Right lobe of liver (tissue), 6 donors: ENCODE results near the gene REXO5. TPM values are rescaled to one million over a fixed set of nuclear protein-coding genes. Genes with fewer than 3 reads are reported as not detected.
A peak's percentile ranks its signal among the peaks of the same experiment; 100 is the strongest.
"Not testable (repeated sequence)": the region's sequence is repeated elsewhere in the genome, so short reads cannot be mapped to it uniquely, and the experiment has no call there.

Experiments used
- ATAC-seq, 4 donors: fragments of 200-7000 bp; cut with Tn5 transposase; one replicate each; pipeline ENCODE4 v1.9.1; 2020; ENCODE audit warnings: mild to moderate bottlenecking in 4 of 4, moderate library complexity in 4 of 4
- DNase-seq, 3 donors: peaks; one replicate each; pipeline ENCODE4 v3.0.0-alpha.2; 2020
- H3K27ac ChIP-seq, 3 donors: fragments of 200-600 bp; one replicate each; pipeline ENCODE4 v1.8.0; 2022
- H3K27me3 ChIP-seq, 2 donors: fragments of 200-600 bp; one replicate each; pipeline ENCODE4 v1.8.0; 2022
- H3K36me3 ChIP-seq, 4 donors: fragments of 200-600 bp; sonication (generic) in 1 of 4; one replicate each; pipeline versions ENCODE4 v1.5.1 to v1.8.0; 2017 to 2022; ENCODE audit warnings: control low read depth in 1 of 4
- H3K4me1 ChIP-seq, 4 donors: fragments of 200-600 bp; sonication (generic) in 1 of 4; one replicate each; pipeline versions ENCODE4 v1.5.1 to v1.8.0; 2017 to 2022; ENCODE audit warnings: control low read depth in 1 of 4
- H3K4me3 ChIP-seq, 3 donors: fragments of 200-600 bp; one replicate each; pipeline ENCODE4 v1.8.0; 2022
- H3K9me3 ChIP-seq, 4 donors: fragments of 200-600 bp; sonication (generic) in 1 of 4; one replicate each; pipeline versions ENCODE4 v1.5.1 to v1.8.0; 2017 to 2022; ENCODE audit warnings: control low read depth in 1 of 4
- POLR2A ChIP-seq: fragments of 450-650 bp; IDR thresholded peaks from one replicate; pipeline ENCODE4 v1.6.1; 2017; ENCODE audit warnings: antibody characterized with exemption, mild to moderate bottlenecking
- whole genome bisulfite sequencing: methylation state at CpG from one replicate; pipeline ENCODE4 v1.1.6; 2018; ENCODE audit warnings: low coverage, low lambda C conversion rate; ENCODE audit not compliant: insufficient coverage; ENCODE audit errors: missing lambda C conversion rate; 5-methylcytosine and 5-hydroxymethylcytosine counted together
- intact Hi-C, 2 donors: fragments of 100-400 bp; cut with DNase I; formaldehyde crosslinking; loops; one replicate each; pipeline versions ENCODE4 v1.11.2 to v1.14.1; 2022
- total RNA-seq, 6 experiments: library from RNA; depleted of rRNA in 2 of 6; stranded (reverse); fragments of >200 nt in 2 of 6; fragmentation: NEBNext Ultra II Directional in 3 of 6; extraction: Animal tissue kit (Norgen Biotek cat#: 25700) in 3 of 6; gene quantifications; one replicate each; pipeline versions ENCODE4 v1.1.0 to v1.2.4, GENCODE V29; 2016 to 2023
- TF ChIP-seq, protein P1 (sequence below), 4 donors: fragments of 200-600 bp in 3 of 4; fragments of 450-650 bp in 1 of 4; IDR thresholded peaks; one replicate each; pipeline versions ENCODE4 v1.5.1 to v1.8.0; 2016 to 2022; ENCODE audit warnings: antibody characterized with exemption in 4 of 4, mild to moderate bottlenecking in 2 of 4
- donor health status: DM: no; HTN: yes; CAD: no.
- donor health status: DM: no; HTN: no; CAD: no.
- donor health status: DM: no; HTN: no; CAD: no.
- donor health status: DM: no; HTN: yes; CAD: no.
- donor health status: DM: no; HTN: yes; CAD: no.

The REXO5 gene
- total RNA-seq, 6 experiments from 2014 or later, result 1.1 to 2.9 (median 2.4) TPM

- Histone ChIP-seq H3K36me3 (peaks cover 0 to 15% (median 0%) of the 10 kb centered on the region in 4 donors), H3K9me3 (no peaks in the 10 kb centered on the region), H3K4me1 (peaks cover 0 to 30% (median 12%) of the 10 kb centered on the region in 4 donors), H3K27me3 (no peaks in the 10 kb centered on the region), H3K27ac (peak overlapping the region in 2 of 3 donors; percentile 20 to 53), H3K4me3 (peak overlapping the region in 1 of 3 donors; percentile 14)
- 55% methylated on average over 7 of the region's 7 CpGs for WGBS
- DNase-seq (no peak), ATAC-seq (peak in 2 of 4 donors; percentile 2 to 15)
- TF ChIP-seq POLR2A, result no peak
- TF ChIP-seq, protein P1, sequence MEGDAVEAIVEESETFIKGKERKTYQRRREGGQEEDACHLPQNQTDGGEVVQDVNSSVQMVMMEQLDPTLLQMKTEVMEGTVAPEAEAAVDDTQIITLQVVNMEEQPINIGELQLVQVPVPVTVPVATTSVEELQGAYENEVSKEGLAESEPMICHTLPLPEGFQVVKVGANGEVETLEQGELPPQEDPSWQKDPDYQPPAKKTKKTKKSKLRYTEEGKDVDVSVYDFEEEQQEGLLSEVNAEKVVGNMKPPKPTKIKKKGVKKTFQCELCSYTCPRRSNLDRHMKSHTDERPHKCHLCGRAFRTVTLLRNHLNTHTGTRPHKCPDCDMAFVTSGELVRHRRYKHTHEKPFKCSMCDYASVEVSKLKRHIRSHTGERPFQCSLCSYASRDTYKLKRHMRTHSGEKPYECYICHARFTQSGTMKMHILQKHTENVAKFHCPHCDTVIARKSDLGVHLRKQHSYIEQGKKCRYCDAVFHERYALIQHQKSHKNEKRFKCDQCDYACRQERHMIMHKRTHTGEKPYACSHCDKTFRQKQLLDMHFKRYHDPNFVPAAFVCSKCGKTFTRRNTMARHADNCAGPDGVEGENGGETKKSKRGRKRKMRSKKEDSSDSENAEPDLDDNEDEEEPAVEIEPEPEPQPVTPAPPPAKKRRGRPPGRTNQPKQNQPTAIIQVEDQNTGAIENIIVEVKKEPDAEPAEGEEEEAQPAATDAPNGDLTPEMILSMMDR (IDR thresholded peaks at IDR 0.05), result no peak
- intact Hi-C loops, result no loop called here
Measured at GRCh38 chr16:20803561-20804214, 2.6 kb upstream of the REXO5 start.

GRCh38 chr16:20805684-20806167 is 601 bp upstream of the REXO5 start:
- DNase-seq, H3K27me3 ChIP-seq, H3K9me3 ChIP-seq, intact Hi-C loops, H3K36me3 ChIP-seq: not testable (repeated sequence)
- Histone ChIP-seq H3K27ac (peak overlapping the region; percentile 68 to 86 (median 82)), H3K4me3 (peak overlapping the region; percentile 63 to 91 (median 84)), H3K4me1 (peaks cover 0 to 30% (median 12%) of the 10 kb centered on the region in 4 donors)
- ATAC-seq, result peak in 3 of 4 donors; percentile 2 to 4 (median 3)
- 5% methylated on average over 12 of the region's 12 CpGs for WGBS

GRCh38 chr16:20807862-20808261 is 1.5 kb downstream of the REXO5 start:
- Histone ChIP-seq H3K27ac (no peak overlapping the region), H3K36me3 (no peaks in the 10 kb centered on the region), H3K9me3 (no peaks in the 10 kb centered on the region), H3K4me3 (no peak overlapping the region), H3K27me3 (no peaks in the 10 kb centered on the region), H3K4me1 (peaks cover 0 to 26% (median 11%) of the 10 kb centered on the region in 4 donors)
- ATAC-seq (no peak), DNase-seq (no peak)
- intact Hi-C loops, result no loop called here
- TF ChIP-seq POLR2A, result no peak
- TF ChIP-seq, protein P1 (IDR thresholded peaks at IDR 0.05), result no peak
- WGBS, result 80% methylated on average over 5 of the region's 11 CpGs

GRCh38 chr16:20811889-20812439 is 5.6 kb downstream of the REXO5 start:
- no peak for TF ChIP-seq POLR2A
- TF ChIP-seq, protein P1 (IDR thresholded peaks at IDR 0.05), result no peak
- intact Hi-C loops, result no loop called here

GRCh38 chr16:20812510-20812909 is 6.2 kb downstream of the REXO5 start:
- H3K27me3 ChIP-seq, result no peaks in the 10 kb centered on the region
- no peak overlapping the region for H3K27ac ChIP-seq
- intact Hi-C loops, result no loop called here
- no peak overlapping the region for H3K4me3 ChIP-seq
- TF ChIP-seq, protein P1 (IDR thresholded peaks at IDR 0.05), result no peak
- TF ChIP-seq POLR2A, result no peak
- H3K9me3 ChIP-seq, result no peaks in the 10 kb centered on the region
- no peak for ATAC-seq
- H3K36me3 ChIP-seq, result no peaks in the 10 kb centered on the region
- H3K4me1 ChIP-seq, result no peaks in the 10 kb centered on the region
- 67% methylated on average over 1 of the region's 2 CpGs for WGBS
- no peak for DNase-seq

More at GRCh38 chr16:20811889-20812439, 5.6 kb downstream of the REXO5 start:
- Histone ChIP-seq H3K27me3 (no peaks in the 10 kb centered on the region), H3K9me3 (no peaks in the 10 kb centered on the region), H3K4me3 (no peak overlapping the region), H3K36me3 (no peaks in the 10 kb centered on the region), H3K27ac (no peak overlapping the region), H3K4me1 (no peaks in the 10 kb centered on the region)
- ATAC-seq (no peak), DNase-seq (no peak)
- WGBS, result 89% methylated on average over 10 of the region's 10 CpGs
